NCI-H1092 (cell line): ENCODE results near the gene TCEAL3.
"Not testable (repeated sequence)": the region's sequence is repeated elsewhere in the genome, so short reads cannot be mapped to it uniquely, and the experiment has no call there.

Experiments
- DNase-seq: peaks from one replicate; lab custom pipeline; 2025; lab: John Stamatoyannopoulos, UW

The TCEAL3 gene

DNA sequence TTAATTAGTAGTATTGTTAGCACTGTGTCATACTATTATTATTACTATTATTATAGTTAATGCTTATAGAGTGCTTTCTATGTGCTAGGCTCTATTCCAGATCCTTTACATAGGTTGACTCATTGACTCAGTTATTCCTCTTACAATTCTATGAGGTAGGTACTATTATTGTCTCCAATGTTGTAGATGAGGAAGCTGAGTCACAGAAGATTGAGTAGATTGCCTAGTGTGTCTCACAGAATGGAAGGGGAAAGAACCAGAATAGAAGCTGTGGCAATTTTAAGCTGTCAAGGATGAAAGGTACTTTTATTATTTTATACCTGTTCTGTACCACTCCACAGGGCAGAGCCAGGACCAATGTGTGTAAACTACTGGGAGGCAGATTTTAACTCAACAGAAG is 19.1 kb downstream of the TCEAL3 start:
- DNase-seq = no peak

GRCh38 chrX:103628386-103629317 is 20.9 kb downstream of the TCEAL3 start, which contains the start of gene TCEAL1:
Gene TCEAL1 (plus strand): TSS chrX:103628975. CDS start chrX:103629917, 942 bp downstream.
- peak; percentile 50 for DNase-seq

DNA sequence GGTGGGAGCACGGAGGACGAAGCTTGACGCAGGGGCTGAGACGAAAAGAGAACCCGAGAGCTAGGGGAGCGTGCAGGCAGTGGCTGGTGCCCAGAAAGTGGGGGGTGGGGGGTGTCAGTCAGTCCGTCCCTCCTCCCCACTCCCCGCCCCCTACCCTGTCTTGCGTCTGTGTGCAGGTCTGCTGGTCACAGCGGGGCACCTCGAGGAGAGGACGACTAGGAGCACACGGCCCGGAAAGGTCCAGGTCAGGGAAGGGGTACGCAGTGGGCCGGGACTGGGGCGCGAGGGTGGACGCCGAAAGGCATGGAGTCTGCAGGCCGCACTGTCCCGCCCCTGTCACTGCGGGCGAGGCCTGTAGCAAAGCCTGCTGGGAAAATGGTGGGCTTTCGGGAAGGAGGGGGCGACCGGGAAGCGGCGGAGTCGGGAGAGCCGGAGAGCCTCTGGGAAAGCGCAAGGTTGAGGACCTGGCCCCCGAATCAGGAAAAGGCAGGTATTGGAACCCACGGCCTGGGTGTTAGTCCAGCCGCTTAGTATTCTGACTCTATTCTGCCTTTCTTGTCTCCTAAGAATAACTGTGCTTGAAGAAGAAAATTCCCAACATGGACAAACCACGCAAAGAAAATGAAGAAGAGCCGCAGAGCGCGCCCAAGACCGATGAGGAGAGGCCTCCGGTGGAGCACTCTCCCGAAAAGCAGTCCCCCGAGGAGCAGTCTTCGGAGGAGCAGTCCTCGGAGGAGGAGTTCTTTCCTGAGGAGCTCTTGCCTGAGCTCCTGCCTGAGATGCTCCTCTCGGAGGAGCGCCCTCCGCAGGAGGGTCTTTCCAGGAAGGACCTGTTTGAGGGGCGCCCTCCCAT is 21.8 kb downstream of the TCEAL3 start:
- DNase-seq = peak; percentile 77

DNA sequence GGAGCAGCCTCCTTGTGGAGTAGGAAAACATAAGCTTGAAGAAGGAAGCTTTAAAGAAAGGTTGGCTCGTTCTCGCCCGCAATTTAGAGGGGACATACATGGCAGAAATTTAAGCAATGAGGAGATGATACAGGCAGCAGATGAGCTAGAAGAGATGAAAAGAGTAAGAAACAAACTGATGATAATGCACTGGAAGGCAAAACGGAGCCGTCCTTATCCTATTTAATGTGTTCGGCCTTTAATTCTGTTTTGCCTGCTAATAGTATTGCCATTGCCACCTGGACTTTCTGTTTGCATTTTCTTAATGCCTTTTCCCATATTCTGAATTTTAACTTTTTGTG is 22.4 kb downstream of the TCEAL3 start:
- no peak for DNase-seq

DNA sequence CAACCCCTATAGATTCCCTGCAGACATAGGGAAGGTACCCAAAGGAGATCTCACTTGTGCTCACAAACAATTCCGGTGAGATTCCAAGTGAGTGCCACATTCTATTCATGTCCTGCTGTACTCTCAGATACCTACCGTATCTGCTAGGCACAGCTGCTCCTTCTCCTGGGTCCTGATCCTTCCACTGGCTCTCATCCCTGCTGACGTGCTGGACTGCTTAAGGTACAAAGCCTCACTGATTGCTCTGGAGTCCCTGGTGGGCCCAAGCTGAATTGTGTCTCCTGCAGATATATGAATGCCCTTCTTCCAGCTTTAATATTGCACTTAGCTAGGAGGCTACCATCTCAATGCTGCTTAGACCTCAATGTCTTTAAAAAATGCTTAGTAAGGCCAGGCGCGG is 23.4 kb downstream of the TCEAL3 start:
- no peak for DNase-seq

GRCh38 chrX:103635436-103635835 is 27.7 kb downstream of the TCEAL3 start:
- no peak for DNase-seq

DNA sequence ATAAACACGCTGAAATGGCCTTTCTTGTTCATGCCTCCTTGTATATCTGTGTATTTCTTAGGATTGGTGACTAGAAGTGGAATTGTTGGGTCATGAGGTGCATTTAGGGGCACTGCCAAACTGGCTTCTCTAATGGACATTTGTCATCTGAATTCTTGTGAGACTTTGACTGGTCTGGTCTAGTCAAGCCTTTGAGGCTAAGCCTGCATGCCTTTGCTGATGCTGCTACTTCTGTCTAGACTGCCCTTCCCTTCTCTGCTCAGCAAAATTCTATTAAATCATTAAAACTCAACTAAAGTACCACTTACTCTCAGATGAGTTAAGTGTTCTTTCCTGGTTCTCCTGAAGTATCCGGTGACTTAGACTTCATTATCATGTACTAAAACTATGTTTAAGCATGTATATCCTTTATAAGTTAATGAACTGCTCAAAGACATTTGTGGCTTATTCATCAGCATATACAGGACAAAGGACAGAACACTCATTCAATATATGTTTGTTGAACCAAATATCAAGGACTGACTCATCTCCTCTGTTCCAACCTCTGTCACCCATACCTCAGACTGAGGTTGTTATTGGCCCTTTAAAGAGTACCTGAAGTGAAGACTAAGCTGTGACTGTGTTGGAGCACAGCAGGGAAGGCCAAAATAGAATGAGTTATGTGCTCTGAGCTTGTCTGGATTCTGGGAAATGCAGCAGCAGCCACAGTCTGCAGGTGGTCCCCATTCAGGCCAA is 30.0 kb downstream of the TCEAL3 start:
- no peak for DNase-seq

GRCh38 chrX:103638479-103639346 is 30.9 kb downstream of the TCEAL3 start:
- not testable (repeated sequence) for DNase-seq

DNA sequence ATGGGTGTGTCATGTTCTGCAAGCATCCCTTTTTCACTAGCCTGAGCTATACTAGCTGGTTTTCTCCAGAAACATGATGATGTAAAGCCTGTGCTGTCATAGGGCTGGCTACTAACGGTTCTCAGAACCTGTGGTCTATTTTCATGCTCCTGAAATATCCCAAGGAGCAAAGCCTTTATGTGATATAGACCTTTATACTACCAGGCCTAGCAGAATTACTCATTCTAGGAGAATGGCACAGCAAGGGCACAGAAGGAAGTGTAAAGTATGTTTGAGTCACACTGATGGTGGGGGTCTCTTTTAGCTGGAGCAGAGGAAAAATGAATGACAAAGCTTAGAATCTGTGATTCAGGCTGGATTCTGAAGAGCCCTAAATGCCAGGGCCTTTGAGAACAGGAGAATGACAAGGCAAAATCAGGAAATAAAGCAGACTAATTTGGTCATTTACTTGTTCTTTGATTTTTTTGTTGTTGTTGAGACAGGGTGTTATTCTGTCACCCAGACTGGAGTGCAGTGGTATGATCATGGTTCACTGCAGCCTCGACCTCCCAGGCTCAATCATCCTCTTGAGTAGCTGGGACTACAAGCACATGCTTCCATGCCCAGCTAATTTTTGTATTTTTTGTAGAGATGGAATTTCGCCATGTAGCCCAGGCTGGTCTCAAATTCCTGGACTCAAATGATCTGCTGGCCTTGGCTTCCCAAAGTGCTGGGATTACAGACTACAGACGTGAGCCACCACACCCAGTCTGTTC is 32.8 kb downstream of the TCEAL3 start:
- DNase-seq = no peak

GRCh38 chrX:103644125-103644524 is 36.4 kb downstream of the TCEAL3 start:
- no peak for DNase-seq

DNA sequence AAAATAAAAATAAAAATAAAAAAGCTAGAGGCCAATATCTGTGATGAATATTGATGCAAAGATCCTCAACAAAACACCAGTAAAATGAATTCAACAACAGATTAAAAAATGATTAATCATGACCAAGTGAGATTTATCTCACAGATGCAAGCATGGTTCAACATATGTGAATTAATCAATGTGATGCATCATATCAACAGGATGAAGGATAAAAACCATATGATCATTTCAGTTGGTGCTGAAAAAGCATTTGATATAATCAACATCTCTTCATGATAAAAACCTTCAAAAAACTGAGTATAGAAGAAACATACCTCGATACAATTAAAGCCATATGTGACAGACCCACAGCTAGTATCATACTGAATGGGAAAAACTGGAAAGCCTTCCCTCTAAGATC is 39.9 kb downstream of the TCEAL3 start:
- DNase-seq = no peak

- DNase-seq = no peak
Observed at GRCh38 chrX:103651151-103651773, 43.5 kb downstream of the TCEAL3 start.

GRCh38 chrX:103655230-103656000 is 47.7 kb downstream of the TCEAL3 start:
- DNase-seq = not testable (repeated sequence)

DNA sequence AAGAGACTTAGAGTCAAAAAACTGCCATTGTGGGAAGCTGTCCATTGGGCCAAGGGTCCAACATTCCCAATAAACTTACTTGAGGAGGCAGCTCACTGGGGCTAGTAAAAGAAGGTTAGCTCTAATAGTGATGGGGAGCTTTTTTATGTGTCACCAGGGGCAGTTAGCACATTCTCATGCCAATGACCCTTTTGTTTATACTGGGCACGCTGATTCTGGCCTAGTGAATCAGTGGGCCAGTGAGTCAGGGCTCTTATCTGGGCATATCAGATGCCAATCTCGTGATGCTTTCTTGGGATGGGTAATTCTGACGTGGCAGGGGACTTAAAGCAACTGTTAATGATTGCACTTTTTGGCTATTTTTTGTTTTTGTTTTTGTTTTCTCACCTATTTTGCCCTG is 48.9 kb downstream of the TCEAL3 start:
- DNase-seq = no peak

- not testable (repeated sequence) for DNase-seq
Observed at GRCh38 chrX:103657066-103657465, 49.3 kb downstream of the TCEAL3 start.

GRCh38 chrX:103658681-103659433 is 51.1 kb downstream of the TCEAL3 start:
- DNase-seq = no peak

DNA sequence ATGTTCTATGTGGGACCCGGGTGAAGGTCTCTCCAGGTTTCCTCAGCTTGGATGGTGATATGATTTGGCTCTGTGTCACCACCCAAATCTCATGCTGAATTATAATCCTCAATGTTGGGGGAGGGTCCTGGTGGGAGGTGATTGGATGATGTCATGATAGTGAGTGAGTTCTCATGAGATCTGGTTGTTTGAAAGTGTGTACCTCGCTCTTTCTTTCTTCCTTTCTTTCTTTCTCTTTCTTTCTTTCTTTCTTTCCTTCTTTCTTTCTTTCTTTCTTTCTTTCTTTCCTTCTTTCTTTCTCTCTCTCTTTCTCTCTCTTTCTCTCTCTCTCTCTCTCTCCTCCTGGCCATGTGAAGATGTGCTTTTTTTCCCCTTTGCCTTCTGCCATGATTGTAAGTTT is 51.7 kb downstream of the TCEAL3 start:
- DNase-seq = not testable (repeated sequence)
